HUES64 (cell line): ENCODE results near the gene CBS. TPM values are rescaled to one million over a fixed set of nuclear protein-coding genes. Genes with fewer than 3 reads are reported as not detected.
"Not testable (repeated sequence)": the region's sequence is repeated elsewhere in the genome, so short reads cannot be mapped to it uniquely, and the experiment has no call there.

ENCODE experiments used
- H3K27ac ChIP-seq: 2 replicates; pipeline ENCODE4 v1.7.0; 2013; ENCODE audit warnings: low read depth, low read length, inconsistent platforms
- H3K27me3 ChIP-seq: 2 replicates; pipeline ENCODE4 v1.6.1; 2013; ENCODE audit warnings: mild to moderate bottlenecking, low read length; ENCODE audit not compliant: insufficient read depth
- H3K36me3 ChIP-seq: 2 replicates; pipeline ENCODE4 v1.6.1; 2013; ENCODE audit warnings: mild to moderate bottlenecking, low read length; ENCODE audit not compliant: insufficient read depth
- H3K4me1 ChIP-seq: 2 replicates; pipeline ENCODE4 v1.6.1; 2013; ENCODE audit warnings: mild to moderate bottlenecking, low read length, moderate library complexity; ENCODE audit not compliant: insufficient read depth
- H3K4me3 ChIP-seq: 2 replicates; pipeline ENCODE4 v1.5.1; 2013; ENCODE audit warnings: mild to moderate bottlenecking, low read length, moderate library complexity
- H3K9ac ChIP-seq: 2 replicates; pipeline ENCODE4 v1.6.1; 2013; ENCODE audit warnings: mild to moderate bottlenecking, low read depth, low read length
- H3K9me3 ChIP-seq: 2 replicates; pipeline ENCODE4 v1.6.1; 2013; ENCODE audit warnings: low read depth, low read length; ENCODE audit not compliant: insufficient read depth
- WGBS: fragments of 150-250, 120-280 bp; methylation state at CpG from one replicate; pipeline ENCODE4 v1.1.7; 2013; ENCODE audit warnings: missing lambda C conversion rate; 5-methylcytosine and 5-hydroxymethylcytosine counted together
- polyA plus RNA-seq, 2 experiments: library from polyadenylated mRNA; stranded (reverse); fragments of 50-300 nt; gene quantifications; one replicate each; pipeline ENCODE4 v1.2.3, GENCODE V29; 2013

Gene CBS
- polyA plus RNA-seq (2013, experiment 1 of 2) = 166 TPM
- 146 TPM for polyA plus RNA-seq (2013, experiment 2 of 2)

DNA sequence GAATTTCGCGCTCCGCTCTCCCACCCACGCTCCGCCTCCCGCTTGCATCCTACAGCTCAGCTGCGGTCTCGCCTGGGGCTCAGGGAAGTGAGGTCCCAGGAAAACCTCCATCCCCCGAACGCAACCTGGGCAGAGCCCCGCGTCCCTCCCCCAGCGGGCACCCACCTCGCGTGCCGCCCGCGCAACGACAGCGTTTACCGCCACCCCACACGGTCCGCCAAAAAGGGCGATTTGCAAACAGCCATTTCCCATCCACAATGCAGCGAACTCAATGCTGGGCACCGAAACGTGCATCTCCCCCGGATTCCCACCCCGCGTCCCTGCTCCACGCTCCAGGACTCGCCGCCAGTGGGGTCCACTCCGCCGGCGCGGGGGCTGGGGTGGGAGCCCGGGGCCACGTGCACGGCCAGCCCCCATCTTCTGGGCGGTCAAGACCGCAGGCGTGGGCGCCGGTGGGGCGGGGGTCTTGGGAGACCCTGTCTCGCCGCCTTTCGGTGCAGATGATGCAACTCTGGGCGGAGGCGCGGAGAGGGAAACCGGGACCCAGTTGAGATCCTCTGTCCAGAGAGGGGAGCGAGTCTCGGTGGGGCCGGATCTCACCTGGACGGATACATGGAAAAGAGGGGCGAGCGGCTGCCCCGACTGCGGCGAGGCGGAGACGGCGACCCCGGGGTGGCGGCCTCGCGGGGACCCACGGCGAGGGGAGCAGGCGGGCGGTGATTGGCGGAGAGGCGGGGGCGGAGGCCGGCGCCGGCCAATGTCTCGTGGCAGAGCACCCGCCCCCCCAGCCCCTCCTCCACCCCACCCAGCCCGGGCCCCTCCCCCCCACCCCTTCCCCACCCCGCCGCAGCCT lies at the start of gene CBS:
Gene CBS, minus strand, starts transcription at position 666 of the 853 bp plus-strand sequence. CDS start 3,642 bp downstream, outside the sequence.
- H3K9ac ChIP-seq, H3K27ac ChIP-seq, H3K27me3 ChIP-seq, H3K9me3 ChIP-seq, H3K36me3 ChIP-seq, H3K4me1 ChIP-seq: not testable (repeated sequence)
- peak within 1 kb of the TSS; percentile 37 for H3K4me3 ChIP-seq
- no CpG with 5 or more reads among the region's 84 CpGs for WGBS

DNA sequence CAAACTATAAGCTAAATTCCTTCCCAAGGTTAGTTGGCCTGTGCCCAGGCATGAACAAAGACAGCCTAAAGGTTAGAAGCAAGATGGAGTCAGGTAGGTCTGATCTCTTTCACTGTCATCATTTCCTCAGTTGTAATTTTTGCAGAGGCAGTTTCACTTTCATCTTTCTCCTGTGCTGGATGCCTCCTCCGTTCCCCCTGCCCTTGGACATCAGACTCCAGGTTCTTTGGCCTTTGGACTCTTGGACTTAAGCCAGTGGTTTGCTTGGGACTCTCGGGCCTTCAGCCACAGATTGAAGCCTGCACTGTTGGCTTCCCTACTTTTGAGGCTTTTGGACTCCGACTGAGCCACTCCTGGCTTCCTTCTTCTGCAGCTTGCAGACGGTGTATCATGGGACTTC lies 40.3 kb upstream of the CBS start:
- not testable (repeated sequence) for H3K4me3 ChIP-seq, H3K27me3 ChIP-seq, H3K27ac ChIP-seq, H3K9me3 ChIP-seq, H3K36me3 ChIP-seq, H3K9ac ChIP-seq, H3K4me1 ChIP-seq
- no CpG with 5 or more reads among the region's 4 CpGs for WGBS

DNA sequence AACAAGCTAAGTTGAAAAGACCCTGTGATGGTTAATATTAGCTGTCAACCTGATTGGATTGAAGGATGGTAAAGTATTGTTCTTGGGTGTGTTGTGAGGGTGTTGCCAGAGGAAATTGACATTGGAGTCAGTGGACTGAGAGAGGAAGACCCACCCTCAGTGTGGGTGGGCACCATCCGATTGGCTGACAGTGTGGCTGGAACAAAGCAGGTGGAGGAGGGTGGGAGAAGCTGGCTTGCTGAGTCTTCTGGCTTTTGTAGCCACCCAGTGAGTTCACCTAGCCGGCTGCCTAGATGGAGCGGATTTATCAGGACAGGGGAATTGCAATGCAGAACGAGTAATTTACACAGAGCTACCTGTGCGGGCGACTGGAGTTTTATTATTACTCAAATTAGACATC lies 38.8 kb upstream of the CBS start:
- not testable (repeated sequence) for H3K9me3 ChIP-seq, H3K27me3 ChIP-seq, H3K27ac ChIP-seq, H3K9ac ChIP-seq, H3K4me1 ChIP-seq, H3K36me3 ChIP-seq, H3K4me3 ChIP-seq
- no CpG with 5 or more reads among the region's 6 CpGs for WGBS

DNA sequence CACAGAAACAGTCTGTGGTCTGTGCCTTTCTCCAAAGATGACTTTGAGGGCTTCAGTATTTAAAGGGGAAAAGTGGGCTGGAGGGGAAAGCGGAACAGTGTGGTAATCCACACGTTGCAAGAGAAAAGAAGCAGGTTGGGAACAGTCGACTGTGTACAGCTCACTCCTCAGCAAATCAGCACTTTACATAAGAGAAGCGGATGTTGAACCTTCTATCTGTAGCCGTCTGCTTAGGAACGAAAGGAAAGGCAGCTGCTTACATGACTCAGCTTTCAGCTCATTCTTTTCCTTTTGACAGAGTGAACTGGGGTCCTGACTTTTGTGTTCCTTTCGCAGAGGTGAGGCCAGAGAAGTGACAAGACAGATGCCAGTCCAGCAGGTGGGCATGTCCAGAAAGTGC lies 33.4 kb upstream of the CBS start:
- H3K4me1 ChIP-seq, H3K9ac ChIP-seq, H3K27me3 ChIP-seq, H3K27ac ChIP-seq, H3K4me3 ChIP-seq, H3K36me3 ChIP-seq, H3K9me3 ChIP-seq: not testable (repeated sequence)
- no CpG with 5 or more reads among the region's 7 CpGs for WGBS

DNA sequence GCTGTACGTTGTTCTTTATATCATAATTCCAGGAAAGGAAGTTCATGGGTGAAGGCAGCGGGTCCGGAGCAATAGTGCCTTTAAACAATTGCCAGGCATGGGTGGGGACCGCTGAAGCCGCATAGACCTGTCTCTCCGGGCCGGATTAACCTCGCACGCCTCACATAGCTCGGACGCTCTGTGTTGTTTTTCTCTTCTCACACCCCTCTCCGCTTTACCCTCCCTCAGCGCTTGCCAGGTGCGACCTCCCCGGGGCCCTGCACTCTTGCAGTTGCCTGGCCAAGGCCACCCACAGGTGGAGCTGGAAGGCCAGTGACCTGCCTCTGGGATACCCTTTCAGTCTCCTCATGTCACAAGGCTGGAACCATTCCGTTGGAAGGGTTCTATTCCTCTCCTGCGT lies 32.5 kb upstream of the CBS start:
- H3K4me3 ChIP-seq, H3K9me3 ChIP-seq, H3K27me3 ChIP-seq, H3K4me1 ChIP-seq, H3K27ac ChIP-seq, H3K36me3 ChIP-seq, H3K9ac ChIP-seq: not testable (repeated sequence)
- WGBS = no CpG with 5 or more reads among the region's 17 CpGs

DNA sequence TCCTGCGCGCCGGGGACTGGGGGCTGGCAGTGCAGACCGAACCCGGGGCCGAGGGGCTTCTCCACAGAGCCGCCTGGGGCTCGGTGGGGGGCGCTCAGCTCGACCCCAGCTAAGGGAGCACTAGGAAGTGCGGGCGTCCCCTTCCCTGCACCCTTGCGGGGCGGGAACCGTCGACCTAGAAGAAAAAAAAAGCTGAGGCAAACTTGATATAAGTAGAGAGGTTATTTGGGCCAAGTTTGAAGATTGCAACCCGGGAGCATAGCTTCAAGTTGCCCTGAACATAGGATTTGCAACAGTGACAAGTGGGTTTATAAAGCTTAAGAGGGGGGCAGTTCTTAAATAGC lies 32.1 kb upstream of the CBS start:
- not testable (repeated sequence) for H3K36me3 ChIP-seq, H3K9me3 ChIP-seq, H3K4me3 ChIP-seq, H3K27ac ChIP-seq, H3K9ac ChIP-seq, H3K4me1 ChIP-seq, H3K27me3 ChIP-seq
- WGBS = no CpG with 5 or more reads among the region's 17 CpGs

DNA sequence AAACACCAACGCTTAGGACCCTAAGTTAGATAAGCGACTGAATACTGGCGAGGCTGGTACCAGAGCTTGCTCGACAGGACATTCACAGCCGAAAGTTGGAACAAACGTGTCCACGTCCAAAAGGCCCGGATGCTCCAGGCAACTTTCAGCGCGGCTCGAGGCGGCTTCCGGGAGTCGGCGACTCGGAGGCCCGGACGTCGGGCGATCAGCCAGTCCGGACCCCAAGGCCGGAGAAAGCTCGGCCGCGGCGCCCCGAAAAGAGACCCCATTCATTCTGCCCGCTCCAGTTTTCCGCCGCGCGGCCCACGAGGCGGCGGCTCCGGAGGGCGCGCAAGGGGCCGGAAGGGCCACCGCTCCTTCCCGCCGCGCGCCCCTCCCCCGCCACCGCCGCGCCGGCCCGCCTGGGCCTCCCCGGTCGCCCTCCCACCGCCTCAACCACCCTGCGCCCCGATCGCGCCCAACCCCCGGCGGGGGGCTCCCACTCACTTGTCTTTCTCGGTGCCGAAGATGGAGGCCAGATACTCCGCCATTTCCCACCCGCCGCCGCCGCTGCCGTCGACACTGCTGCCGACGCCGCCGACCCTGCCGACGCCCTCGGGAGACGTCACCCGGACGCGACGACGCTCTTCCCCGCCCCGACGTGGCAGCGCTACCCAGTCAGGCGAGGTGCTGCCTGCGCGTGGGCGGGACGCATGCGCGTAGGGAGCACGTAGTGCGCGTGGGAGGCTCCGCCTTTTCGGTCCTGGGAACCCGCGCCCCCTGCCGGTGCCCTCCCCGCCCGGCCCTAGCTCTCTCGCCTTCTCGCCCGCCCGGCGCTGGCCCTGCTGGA lies 31.5 kb upstream of the CBS start, which contains the start of gene U2AF1:
Gene U2AF1, minus strand, starts transcription at position 606 of the 829 bp plus-strand sequence. Its CDS starts 76 bp downstream, at position 530.
- Histone ChIP-seq H3K4me3 (peak within 1 kb of the TSS; percentile 48), H3K9ac (peak within 1 kb of the TSS; percentile 74)
- not testable (repeated sequence) for H3K4me1 ChIP-seq, H3K36me3 ChIP-seq, H3K9me3 ChIP-seq, H3K27ac ChIP-seq, H3K27me3 ChIP-seq
- WGBS = 1% methylated on average over 32 of the region's 107 CpGs

DNA sequence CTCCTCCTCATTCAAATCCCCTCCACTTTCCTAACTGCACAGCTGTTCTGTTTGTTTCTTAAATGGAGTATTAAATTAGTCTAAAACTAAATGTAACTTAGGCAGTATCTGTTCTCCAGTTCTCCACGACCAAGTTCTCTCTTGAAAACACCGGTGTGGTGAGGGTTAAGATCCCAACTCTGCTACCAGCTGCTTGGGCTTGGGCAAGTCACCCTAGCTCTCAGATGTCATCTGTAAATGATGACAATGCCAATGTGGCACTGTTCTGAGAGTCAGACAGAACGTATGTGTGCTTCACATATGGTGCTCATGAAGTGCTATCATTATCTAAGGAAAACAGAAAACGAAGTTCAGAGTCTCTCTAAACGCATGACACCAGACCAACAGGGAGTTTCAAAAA lies 29.0 kb upstream of the CBS start:
- WGBS = 94% methylated on average over 2 of the region's 5 CpGs
- not testable (repeated sequence) for H3K9me3 ChIP-seq, H3K4me1 ChIP-seq, H3K9ac ChIP-seq, H3K27ac ChIP-seq, H3K27me3 ChIP-seq, H3K4me3 ChIP-seq, H3K36me3 ChIP-seq

DNA sequence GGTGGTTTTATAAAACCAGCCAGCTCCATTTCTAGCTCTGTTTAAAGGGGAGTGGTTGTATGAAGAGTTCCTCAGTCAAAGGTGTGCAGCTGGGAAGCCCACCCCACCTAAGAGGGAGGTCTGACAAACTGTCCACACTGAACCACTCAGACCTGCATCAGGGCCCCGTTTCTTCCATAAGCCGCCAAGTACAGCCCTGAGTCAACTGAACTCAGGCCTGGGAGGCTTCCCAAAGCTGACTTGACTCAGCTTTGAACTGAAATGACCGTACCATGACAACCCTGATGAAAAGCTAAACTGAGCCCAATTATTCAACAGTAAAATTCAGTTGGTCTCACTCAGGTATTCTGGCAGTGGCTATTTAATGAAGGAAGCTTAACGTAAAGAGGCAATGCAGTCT lies 26.6 kb upstream of the CBS start:
- not testable (repeated sequence) for H3K27ac ChIP-seq, H3K36me3 ChIP-seq, H3K9me3 ChIP-seq, H3K4me3 ChIP-seq, H3K27me3 ChIP-seq, H3K9ac ChIP-seq, H3K4me1 ChIP-seq
- WGBS = no CpG with 5 or more reads among the region's 4 CpGs

DNA sequence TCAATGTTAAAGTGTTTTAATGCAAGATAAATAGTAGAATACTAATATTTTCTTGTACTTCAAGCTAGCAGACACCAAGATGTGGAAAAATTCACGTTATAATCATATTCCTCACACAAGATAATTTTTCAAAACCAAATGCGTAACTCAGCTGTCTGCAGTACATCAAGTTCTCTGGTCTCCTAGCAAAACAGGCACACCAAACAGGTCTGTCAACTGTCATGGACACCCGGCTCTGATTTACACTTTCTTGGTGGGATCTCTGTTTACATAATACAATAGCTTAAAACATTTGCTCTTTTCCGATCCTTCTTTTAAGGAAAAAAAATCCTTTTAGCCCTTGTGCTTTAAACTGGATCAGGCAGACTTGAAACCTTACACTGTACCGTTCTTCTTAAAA lies 26.0 kb upstream of the CBS start:
- H3K27me3 ChIP-seq, H3K4me1 ChIP-seq, H3K9me3 ChIP-seq, H3K27ac ChIP-seq, H3K9ac ChIP-seq, H3K36me3 ChIP-seq, H3K4me3 ChIP-seq: not testable (repeated sequence)
- no CpG with 5 or more reads among the region's 5 CpGs for WGBS

DNA sequence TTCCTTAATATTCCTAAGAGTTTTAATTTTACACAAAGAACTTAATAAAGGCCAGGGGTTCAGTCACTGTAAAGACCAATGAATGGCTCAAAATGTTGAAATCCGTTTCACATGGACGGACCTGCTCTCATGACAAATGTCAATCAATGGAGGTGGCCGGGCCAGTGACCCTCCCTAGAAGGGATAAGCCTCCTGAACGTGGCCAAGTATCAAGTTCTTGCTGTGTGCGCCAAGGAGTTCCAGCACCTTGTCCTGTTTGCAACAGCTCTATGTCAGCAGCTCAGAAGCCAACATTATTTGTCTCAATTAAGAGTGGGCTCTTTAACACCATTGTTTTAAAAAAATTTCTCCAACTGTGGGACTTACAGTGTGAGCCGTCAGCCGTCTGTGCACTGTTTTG lies 25.4 kb upstream of the CBS start:
- WGBS = no CpG with 5 or more reads among the region's 7 CpGs
- not testable (repeated sequence) for H3K4me1 ChIP-seq, H3K27me3 ChIP-seq, H3K9ac ChIP-seq, H3K36me3 ChIP-seq, H3K27ac ChIP-seq, H3K4me3 ChIP-seq, H3K9me3 ChIP-seq
